ENCODE data around the gene APOL4.

DNA sequence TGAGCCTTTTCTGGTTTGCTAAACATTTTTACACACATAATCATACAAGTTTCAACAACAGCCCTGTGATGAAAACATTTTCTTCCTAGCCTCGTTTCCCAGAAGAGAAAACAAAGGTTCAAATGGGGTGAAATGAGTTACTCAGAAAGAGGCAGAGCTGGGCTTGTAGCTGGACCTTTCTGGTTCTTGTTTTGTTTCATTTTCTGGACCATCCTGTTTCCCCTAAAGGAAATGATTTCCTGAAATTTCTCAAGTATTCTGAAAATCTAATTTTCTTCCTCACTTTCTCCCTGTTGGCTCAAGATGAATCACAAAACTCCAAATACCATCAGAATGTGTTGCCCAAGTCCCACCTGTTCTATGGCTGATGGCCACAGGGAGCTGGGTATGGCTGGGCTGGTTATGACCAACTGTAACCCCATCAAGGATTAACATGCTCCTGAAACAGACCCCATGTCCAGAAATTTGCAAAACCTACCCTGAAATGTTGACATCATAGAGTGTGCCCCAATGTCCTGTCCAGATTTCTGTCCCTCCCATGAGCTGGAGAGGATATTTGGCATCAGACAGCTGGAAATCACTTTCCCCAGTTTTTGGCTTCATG is 6.7 kb upstream of the APOL4 start:
- TF ChIP-seq, protein P1, sequence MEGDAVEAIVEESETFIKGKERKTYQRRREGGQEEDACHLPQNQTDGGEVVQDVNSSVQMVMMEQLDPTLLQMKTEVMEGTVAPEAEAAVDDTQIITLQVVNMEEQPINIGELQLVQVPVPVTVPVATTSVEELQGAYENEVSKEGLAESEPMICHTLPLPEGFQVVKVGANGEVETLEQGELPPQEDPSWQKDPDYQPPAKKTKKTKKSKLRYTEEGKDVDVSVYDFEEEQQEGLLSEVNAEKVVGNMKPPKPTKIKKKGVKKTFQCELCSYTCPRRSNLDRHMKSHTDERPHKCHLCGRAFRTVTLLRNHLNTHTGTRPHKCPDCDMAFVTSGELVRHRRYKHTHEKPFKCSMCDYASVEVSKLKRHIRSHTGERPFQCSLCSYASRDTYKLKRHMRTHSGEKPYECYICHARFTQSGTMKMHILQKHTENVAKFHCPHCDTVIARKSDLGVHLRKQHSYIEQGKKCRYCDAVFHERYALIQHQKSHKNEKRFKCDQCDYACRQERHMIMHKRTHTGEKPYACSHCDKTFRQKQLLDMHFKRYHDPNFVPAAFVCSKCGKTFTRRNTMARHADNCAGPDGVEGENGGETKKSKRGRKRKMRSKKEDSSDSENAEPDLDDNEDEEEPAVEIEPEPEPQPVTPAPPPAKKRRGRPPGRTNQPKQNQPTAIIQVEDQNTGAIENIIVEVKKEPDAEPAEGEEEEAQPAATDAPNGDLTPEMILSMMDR (IDR thresholded peaks at IDR 0.05), result no peak
- TF ChIP-seq EZH2 (IDR thresholded peaks at IDR 0.05; ENCODE audit: borderline replicate concordance, insufficient read depth, low read depth, low read length, poor library complexity, severe bottlenecking), result no peak
